GM18907 (cell line): ENCODE measurements around the gene PIK3CB.

Source experiments
- ATAC-seq: cut with Tn5 transposase; IDR thresholded peaks from one replicate; pipeline ENCODE4 v1.9.1; 2021; ENCODE audit warnings: mild to moderate bottlenecking, moderate library complexity; ENCODE audit not compliant: unreplicated experiment

The PIK3CB gene

GRCh38 chr3:138834596-138835396 lies at the start of gene PIK3CB:
TSS of gene PIK3CB (minus strand) at chr3:138834928. CDS start at chr3:138759343, 75,585 bp downstream.
- ATAC-seq: peak; percentile 88

- ATAC-seq: no peak
Observed at GRCh38 chr3:138881233-138881632, 46.5 kb upstream of the PIK3CB start.

GRCh38 chr3:138879541-138880380 lies 45.0 kb upstream of the PIK3CB start:
- no peak for ATAC-seq

- ATAC-seq: no peak
Observed at GRCh38 chr3:138877226-138877625, 42.5 kb upstream of the PIK3CB start.

GRCh38 chr3:138875754-138876664 lies 41.3 kb upstream of the PIK3CB start:
- ATAC-seq: no peak

GRCh38 chr3:138875096-138875753 lies 40.5 kb upstream of the PIK3CB start:
- ATAC-seq: no peak

- ATAC-seq: no peak
Observed at GRCh38 chr3:138873471-138874278, 38.9 kb upstream of the PIK3CB start.

GRCh38 chr3:138872632-138873031 lies 37.9 kb upstream of the PIK3CB start:
- ATAC-seq: no peak

GRCh38 chr3:138867996-138868395 lies 33.3 kb upstream of the PIK3CB start:
- no peak for ATAC-seq

GRCh38 chr3:138863776-138864113 lies 29.0 kb upstream of the PIK3CB start:
- no peak for ATAC-seq

- ATAC-seq: no peak
Observed at GRCh38 chr3:138862924-138863775, 28.4 kb upstream of the PIK3CB start.

GRCh38 chr3:138862531-138862923 lies 27.8 kb upstream of the PIK3CB start:
- ATAC-seq: no peak

- ATAC-seq: no peak
Observed at GRCh38 chr3:138861798-138862197, 27.1 kb upstream of the PIK3CB start.

- no peak for ATAC-seq
Observed at GRCh38 chr3:138856799-138857198, 22.1 kb upstream of the PIK3CB start.

- ATAC-seq: no peak
Observed at GRCh38 chr3:138854940-138855339, 20.2 kb upstream of the PIK3CB start.

- no peak for ATAC-seq
Observed at GRCh38 chr3:138854204-138854603, 19.5 kb upstream of the PIK3CB start.

GRCh38 chr3:138850151-138850550 lies 15.4 kb upstream of the PIK3CB start:
- no peak for ATAC-seq

GRCh38 chr3:138849222-138849940 lies 14.7 kb upstream of the PIK3CB start:
- ATAC-seq: no peak
